OCI-LY7 (cell line): ENCODE data around the gene PRKCA.

Experiments used
- EZH2phosphoT487 ChIP-seq: fragments of 200-600 bp; sonication (generic); IDR thresholded peaks from 2 replicates; pipeline ENCODE4 v1.6.1; 2018; ENCODE audit warnings: low read depth, borderline replicate concordance, mild to moderate bottlenecking, mixed run types, antibody characterized with exemption, low read length, moderate library complexity, mixed read lengths
- TF ChIP-seq, protein P1 (sequence below): fragments of 200-600 bp; sonication (generic); conservative IDR thresholded peaks from 2 replicates; pipeline ENCODE4 v1.5.1; 2014; ENCODE audit warnings: mild to moderate bottlenecking, antibody characterized with exemption, low read length, moderate library complexity, mixed read lengths

DNA sequence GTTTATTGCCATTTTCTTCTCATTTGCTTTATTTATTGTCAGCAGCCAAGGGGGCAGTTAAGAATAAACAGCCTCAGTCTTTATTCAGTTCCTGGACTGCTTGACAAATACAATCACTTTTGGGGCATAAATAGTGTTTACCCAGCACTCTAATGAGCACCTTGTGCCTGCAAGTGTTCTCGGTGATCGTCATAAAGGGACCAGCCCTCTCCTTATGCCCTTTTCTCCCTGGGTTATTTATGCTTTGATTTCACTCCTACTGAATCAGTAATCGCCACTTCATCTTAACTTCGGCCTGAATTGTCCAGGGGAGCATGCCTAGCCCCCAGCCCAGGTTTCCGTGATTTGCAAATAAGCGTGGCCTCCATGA is 476.8 kb downstream of the PRKCA start:
- TF ChIP-seq, protein P1, sequence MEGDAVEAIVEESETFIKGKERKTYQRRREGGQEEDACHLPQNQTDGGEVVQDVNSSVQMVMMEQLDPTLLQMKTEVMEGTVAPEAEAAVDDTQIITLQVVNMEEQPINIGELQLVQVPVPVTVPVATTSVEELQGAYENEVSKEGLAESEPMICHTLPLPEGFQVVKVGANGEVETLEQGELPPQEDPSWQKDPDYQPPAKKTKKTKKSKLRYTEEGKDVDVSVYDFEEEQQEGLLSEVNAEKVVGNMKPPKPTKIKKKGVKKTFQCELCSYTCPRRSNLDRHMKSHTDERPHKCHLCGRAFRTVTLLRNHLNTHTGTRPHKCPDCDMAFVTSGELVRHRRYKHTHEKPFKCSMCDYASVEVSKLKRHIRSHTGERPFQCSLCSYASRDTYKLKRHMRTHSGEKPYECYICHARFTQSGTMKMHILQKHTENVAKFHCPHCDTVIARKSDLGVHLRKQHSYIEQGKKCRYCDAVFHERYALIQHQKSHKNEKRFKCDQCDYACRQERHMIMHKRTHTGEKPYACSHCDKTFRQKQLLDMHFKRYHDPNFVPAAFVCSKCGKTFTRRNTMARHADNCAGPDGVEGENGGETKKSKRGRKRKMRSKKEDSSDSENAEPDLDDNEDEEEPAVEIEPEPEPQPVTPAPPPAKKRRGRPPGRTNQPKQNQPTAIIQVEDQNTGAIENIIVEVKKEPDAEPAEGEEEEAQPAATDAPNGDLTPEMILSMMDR: no peak
- no peak for TF ChIP-seq EZH2phosphoT487
